ENCODE data around the gene MNT. TPM values are rescaled to one million over a fixed set of nuclear protein-coding genes. Genes with fewer than 3 reads are reported as not detected.

Gene MNT
- total RNA-seq, 2 experiments from 2014 or later, result 16.0 to 19.3 TPM

DNA sequence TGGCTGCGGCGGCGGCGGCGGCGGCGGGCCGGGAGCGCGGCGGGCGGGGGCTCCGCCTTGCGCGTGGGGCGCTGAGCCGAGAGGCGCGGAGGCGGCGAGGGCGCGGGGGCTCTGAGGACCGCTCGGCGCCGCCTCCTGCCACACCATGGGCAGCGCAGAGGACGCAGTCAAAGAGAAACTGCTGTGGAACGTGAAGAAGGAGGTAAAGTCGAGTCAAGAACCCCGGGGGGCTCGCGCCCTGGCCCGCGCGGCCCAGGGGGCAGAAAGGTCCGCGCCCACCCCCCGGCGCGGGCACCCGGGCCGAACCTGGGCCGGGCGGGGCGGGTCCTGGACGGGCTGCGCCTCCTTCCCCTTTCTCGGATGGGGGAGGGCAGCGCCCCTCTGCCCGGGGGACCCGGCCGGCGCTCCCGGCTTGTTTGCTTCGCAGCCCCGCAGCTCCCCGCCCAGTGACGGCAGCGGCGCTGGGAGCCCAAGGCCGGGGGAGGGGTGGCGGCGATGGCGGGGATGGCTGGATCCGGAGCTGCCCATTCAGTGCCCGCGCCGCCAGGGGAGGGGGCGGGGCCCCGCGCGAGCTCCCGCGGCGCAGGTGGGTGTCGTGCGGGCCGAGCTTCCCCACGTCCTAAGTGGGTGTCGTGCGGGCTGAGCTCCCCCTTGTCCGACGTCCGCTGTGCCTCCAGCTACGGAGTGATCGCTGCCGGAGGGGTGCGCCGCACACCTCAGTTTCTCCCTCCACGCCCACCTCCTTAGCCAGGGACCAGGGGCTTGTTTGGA is 63.1 kb downstream of the MNT start:
- Mint-ChIP-seq H3K4me1 (peaks cover 16% of the 10 kb centered on the region), H3K9me3 (ENCODE audit: low read depth) (no peaks in the 10 kb centered on the region), H3K4me3 (peak overlapping the region; percentile 68), H3K27ac (peak overlapping the region; percentile 44), H3K36me3 (ENCODE audit: low read depth) (peaks cover 4% of the 10 kb centered on the region), H3K27me3 (no peaks in the 10 kb centered on the region)
- peak; percentile 73 for DNase-seq
- CTCF ChIA-PET, result interaction anchor here (1.1 to 1.4 kb wide), 6 partner anchors 9 to 279 kb away, joined by 3 to 5 read pairs (median 3); no protein-coding TSS in a partner anchor
- ATAC-seq, result peak; percentile 33
- POLR2A ChIA-PET, result interaction anchor here (0.7 to 3.2 kb wide), 5 partner anchors 8 to 305 kb away, joined by 3 to 16 read pairs (median 3); partner anchors contain the start of genes SMG6 and SRR
- intact Hi-C loops (cut with DNase I, micrococcal nuclease), result loop anchor here (1.0 to 5.0 kb wide), 9 partner anchors 15 to 1300 kb away; partner anchors contain the start of genes CTNS (in 1 of the 2), INPP5K (in 1 of the 2), MNT (in 1 of the 2) and SHPK (in 1 of the 2)

DNA sequence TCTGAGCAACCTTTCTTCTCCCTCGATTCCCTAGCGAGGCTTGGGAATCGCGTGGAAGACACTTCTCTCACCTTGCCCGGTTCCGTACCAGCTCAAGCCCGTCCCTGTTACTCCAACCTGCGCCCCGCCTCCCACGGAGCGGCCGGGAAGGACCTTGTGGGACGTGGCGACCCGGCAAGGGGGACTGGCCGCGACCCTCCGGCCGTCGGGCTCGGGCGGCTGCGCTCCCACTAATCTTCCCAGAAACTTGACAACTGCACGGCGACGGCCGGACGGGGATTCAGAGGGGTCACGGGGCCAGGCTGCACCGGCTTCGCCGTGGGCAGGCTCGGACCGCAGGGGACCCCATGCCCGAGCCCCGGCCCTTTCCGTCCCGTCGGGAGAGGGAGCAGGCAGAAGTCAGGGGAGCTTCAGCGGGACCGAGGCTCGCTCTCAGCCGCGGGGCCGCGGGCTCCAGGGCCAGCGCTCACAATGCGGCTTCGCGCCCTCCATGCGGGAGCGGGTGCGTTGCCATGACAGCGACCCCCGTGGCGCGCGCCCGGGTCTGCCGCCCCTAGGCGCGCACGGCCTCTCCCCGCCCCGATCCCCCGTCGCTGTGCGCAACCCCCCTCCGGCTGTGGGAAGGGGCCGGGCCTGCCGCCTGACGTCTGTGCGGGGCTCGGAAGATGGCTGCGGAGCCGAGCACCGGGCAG is 63.9 kb downstream of the MNT start, which contains the start of gene SGSM2:
Gene SGSM2, plus strand, starts transcription at position 650 of the 692 bp plus-strand sequence. CDS start 188 bp downstream, outside the sequence.
- H3K9me3 Mint-ChIP-seq (ENCODE audit: low read depth), result no peaks in the 10 kb centered on the region
- peaks cover 16% of the 10 kb centered on the region for H3K4me1 Mint-ChIP-seq
- intact Hi-C loops (cut with DNase I, micrococcal nuclease), result loop anchor here (1.0 to 5.0 kb wide), 15 partner anchors 16 to 1300 kb away; partner anchors contain the start of genes MNT (in 2 of the 2), SMG6 (in 2 of the 2), SRR (in 2 of the 2) and CLUH (in 1 of the 2)
- DNase-seq (peak; percentile 76), ATAC-seq (peak; percentile 43)
- peaks cover 4% of the 10 kb centered on the region for H3K36me3 Mint-ChIP-seq (ENCODE audit: low read depth)
- no peaks in the 10 kb centered on the region for H3K27me3 Mint-ChIP-seq
- ChIA-PET CTCF (interaction anchor here (1.0 to 2.9 kb wide), 6 partner anchors 9 to 79 kb away, joined by 3 to 9 read pairs (median 4); no protein-coding TSS in a partner anchor), POLR2A (interaction anchor here (0.5 to 3.2 kb wide), 6 partner anchors 16 to 305 kb away, joined by 3 to 16 read pairs (median 3); partner anchors contain the start of genes SMG6 and SRR)
- H3K4me3 Mint-ChIP-seq, result peak within 1 kb of the TSS; percentile 68
- H3K27ac Mint-ChIP-seq, result peak within 1 kb of the TSS; percentile 99

DNA sequence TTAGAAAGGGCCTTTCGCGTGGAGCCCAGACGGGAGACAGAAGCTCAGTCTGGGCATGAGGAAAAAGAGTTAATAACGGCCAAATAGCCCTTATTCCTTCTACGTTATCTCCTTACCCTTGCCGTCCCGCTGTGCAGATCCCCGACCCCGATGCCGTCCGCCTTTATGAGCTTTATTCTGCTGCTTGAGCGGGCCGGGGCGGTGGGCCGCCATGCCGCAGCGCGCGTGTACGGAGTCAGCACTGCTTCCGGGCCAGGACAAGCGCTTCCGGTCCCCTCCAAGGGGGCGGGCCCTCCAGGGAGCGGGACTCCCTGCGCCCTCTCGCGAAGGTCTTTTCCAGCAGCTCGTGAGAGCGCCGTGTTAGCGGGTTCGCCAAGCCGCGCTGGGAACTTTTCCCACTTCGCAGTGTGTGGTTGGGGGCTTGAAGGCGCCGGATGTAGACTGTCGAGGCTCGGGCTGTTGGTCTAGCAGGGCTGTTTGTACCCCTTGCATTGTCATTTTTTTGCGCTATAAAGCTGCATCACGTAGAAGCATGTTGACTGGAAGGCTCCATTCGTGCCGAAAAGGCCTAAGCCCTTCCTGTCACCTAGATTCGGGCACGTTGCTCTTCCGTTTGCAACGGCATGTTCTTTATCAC is 64.5 kb downstream of the MNT start, which contains the start of gene TSR1:
Gene TSR1, minus strand, starts transcription at position 243 of the 637 bp plus-strand sequence. Its CDS starts 30 bp downstream, at position 213.
- intact Hi-C loops (cut with DNase I, micrococcal nuclease), result loop anchor here (1.0 to 5.0 kb wide), 14 partner anchors 16 to 1301 kb away; partner anchors contain the start of genes MNT (in 2 of the 2), SMG6 (in 2 of the 2), SRR (in 2 of the 2) and CLUH (in 1 of the 2)
- H3K27ac Mint-ChIP-seq, result peak within 1 kb of the TSS; percentile 99
- POLR2A ChIA-PET, result interaction anchor here (0.5 to 3.2 kb wide), 8 partner anchors 15 to 127 kb away, joined by 3 to 16 read pairs (median 4); partner anchors contain the start of genes SMG6 and SRR
- no peaks in the 10 kb centered on the region for H3K36me3 Mint-ChIP-seq (ENCODE audit: low read depth)
- H3K9me3 Mint-ChIP-seq (ENCODE audit: low read depth), result no peaks in the 10 kb centered on the region
- peak; percentile 94 for DNase-seq
- H3K27me3 Mint-ChIP-seq, result no peaks in the 10 kb centered on the region
- H3K4me1 Mint-ChIP-seq, result peaks cover 14% of the 10 kb centered on the region
- peak; percentile 93 for ATAC-seq
- no peak within 1 kb of the TSS for H3K4me3 Mint-ChIP-seq
- CTCF ChIA-PET, result interaction anchor here (0.8 to 2.9 kb wide), 6 partner anchors 15 to 92 kb away, joined by 3 to 9 read pairs (median 4); no protein-coding TSS in a partner anchor

DNA sequence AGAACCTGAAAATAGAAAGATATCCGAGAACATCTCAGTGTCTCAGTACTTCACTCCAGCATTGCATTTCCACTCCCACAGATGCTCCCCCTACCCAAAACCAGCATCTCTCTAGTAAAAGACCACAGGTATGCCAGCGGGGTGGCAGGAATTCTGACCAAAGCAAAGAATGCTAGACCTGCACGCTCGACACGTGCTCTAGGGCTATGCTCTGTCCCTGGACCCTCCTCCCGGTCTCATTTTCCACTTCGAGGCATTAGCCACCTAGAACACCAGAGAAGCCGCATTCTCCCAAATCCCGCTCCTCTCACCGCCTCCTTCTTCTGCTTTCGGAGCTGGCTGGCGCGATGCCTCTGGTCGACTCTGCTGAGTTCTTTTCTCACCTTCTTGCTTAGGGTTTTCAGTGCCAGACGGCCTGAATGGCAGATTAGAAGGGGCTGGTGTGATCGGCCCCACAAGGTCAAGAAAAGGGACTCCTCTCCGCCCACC is 65.1 kb downstream of the MNT start:
- H3K27me3 Mint-ChIP-seq, result no peaks in the 10 kb centered on the region
- intact Hi-C loops (cut with DNase I, micrococcal nuclease), result loop anchor here (1.0 to 5.0 kb wide), 14 partner anchors 17 to 1302 kb away; partner anchors contain the start of genes MNT (in 2 of the 2), SMG6 (in 2 of the 2), SRR (in 2 of the 2) and CLUH (in 1 of the 2)
- no peaks in the 10 kb centered on the region for H3K36me3 Mint-ChIP-seq (ENCODE audit: low read depth)
- peaks cover 17% of the 10 kb centered on the region for H3K4me1 Mint-ChIP-seq
- H3K27ac Mint-ChIP-seq, result peak overlapping the region; percentile 99
- no peak for ATAC-seq
- ChIA-PET POLR2A (interaction anchor here (0.6 to 3.2 kb wide), 6 partner anchors 14 to 126 kb away, joined by 3 to 16 read pairs (median 4); partner anchors contain the start of genes SMG6 and SRR), CTCF (interaction anchor here (0.8 to 2.9 kb wide), 6 partner anchors 16 to 91 kb away, joined by 3 to 9 read pairs (median 4); no protein-coding TSS in a partner anchor)
- DNase-seq, result no peak
- H3K9me3 Mint-ChIP-seq (ENCODE audit: low read depth), result no peaks in the 10 kb centered on the region
- H3K4me3 Mint-ChIP-seq, result no peak overlapping the region

Other genes starting within 250 kb of the MNT start
- gene SMG6, start 97.3 kb downstream of the MNT start, total RNA-seq, result 10 to 100 TPM; 28.5 to 31.4 TPM
- 10 to 100 TPM; 15.4 to 18.3 TPM for gene SRR, start 97.1 kb downstream of the MNT start, total RNA-seq
- 10 to 100 TPM; 59.3 to 77.0 TPM for gene TSR1, start 64.6 kb downstream of the MNT start, total RNA-seq
- 10 to 100 TPM; 21.4 to 28.0 TPM for gene SGSM2, start 63.6 kb downstream of the MNT start, total RNA-seq
- 10 to 100 TPM; 50.1 to 61.6 TPM for gene METTL16, start 110.8 kb upstream of the MNT start, total RNA-seq
- 100 to 1,000 TPM; 163 to 167 TPM for gene PAFAH1B1, start 192.6 kb upstream of the MNT start, total RNA-seq

Data from activated CD4-positive, alpha-beta T cell treated with anti-CD3 and anti-CD28 coated beads for 36 hours (primary cell).